CD4-positive, alpha-beta T cell (primary cell): ENCODE results near the gene C19orf33. TPM values are rescaled to one million over a fixed set of nuclear protein-coding genes. Genes with fewer than 3 reads are reported as not detected.

ENCODE experiments used
- ATAC-seq: fragments of 200-7000 bp; cut with Tn5 transposase; one replicate; pipeline ENCODE4 v1.10.0; 2022; ENCODE audit warnings: mild to moderate bottlenecking; ENCODE audit not compliant: poor library complexity
- CTCF ChIA-PET: fragments of 350-600 bp; sonication (Branson Sonifier 250); formaldehyde crosslinking; loops from one replicate; lab custom pipeline; 2021; ENCODE audit warnings: antibody characterized with exemption, inconsistent platforms; lab: Charles Lee
- POLR2A ChIA-PET: fragments of 350-600 bp; sonication (Branson Sonifier 250); formaldehyde crosslinking; loops from one replicate; lab custom pipeline; 2021; ENCODE audit warnings: antibody characterized with exemption, inconsistent platforms; lab: Charles Lee
- DNase-seq, 14 experiments: peaks; one replicate each; pipeline ENCODE4 v3.0.0-alpha.2; 2013 to 2020; ENCODE audit warnings: mixed read lengths in 2 of 14
- H3K27ac ChIP-seq, 2 donors: one replicate each; pipeline versions ENCODE4 v1.5.1 to v1.7.0; 2013; ENCODE audit warnings: low read length in 2 of 2, low read depth in 1 of 2, mild to moderate bottlenecking in 1 of 2
- H3K27me3 ChIP-seq, 2 experiments: 1 replicate in 1 of 2; 2 replicates in 1 of 2; pipeline versions ENCODE4 v1.6.1 to v1.7.0; 2013; ENCODE audit warnings: low read length in 2 of 2, control low read depth in 1 of 2, mild to moderate bottlenecking in 1 of 2, moderate library complexity in 1 of 2; ENCODE audit not compliant: insufficient read depth in 2 of 2, control insufficient read depth in 1 of 2
- H3K36me3 ChIP-seq: one replicate; pipeline ENCODE4 v1.6.1; 2013; ENCODE audit warnings: low read length, control low read depth; ENCODE audit not compliant: insufficient read depth
- H3K4me1 ChIP-seq: one replicate; pipeline ENCODE4 v1.6.1; 2013; ENCODE audit warnings: low read length, control low read depth; ENCODE audit not compliant: insufficient read depth
- H3K4me3 ChIP-seq: one replicate; pipeline ENCODE4 v1.5.1; 2013; ENCODE audit warnings: mild to moderate bottlenecking, low read length, moderate library complexity
- H3K9me3 ChIP-seq, 2 experiments: 1 replicate in 1 of 2; 2 replicates in 1 of 2; pipeline versions ENCODE4 v1.6.1 to v1.7.0; 2013; ENCODE audit warnings: low read length in 2 of 2, mild to moderate bottlenecking in 2 of 2, control low read depth in 1 of 2, moderate library complexity in 1 of 2; ENCODE audit not compliant: control insufficient read depth in 1 of 2, insufficient read depth in 1 of 2
- H3K27ac Mint-ChIP-seq: one replicate; pipeline ENCODE4 v1.8.0; 2020; ENCODE audit warnings: mixed read lengths
- H3K27me3 Mint-ChIP-seq: one replicate; pipeline ENCODE4 v1.8.0; 2021; ENCODE audit warnings: mixed read lengths
- H3K36me3 Mint-ChIP-seq: one replicate; pipeline ENCODE4 v1.8.0; 2021; ENCODE audit warnings: low read depth, mixed read lengths
- H3K4me1 Mint-ChIP-seq: one replicate; pipeline ENCODE4 v1.8.0; 2021; ENCODE audit warnings: low read depth, mixed read lengths
- H3K4me3 Mint-ChIP-seq: one replicate; pipeline ENCODE4 v1.8.0; 2020; ENCODE audit warnings: mild to moderate bottlenecking, mixed read lengths
- H3K9me3 Mint-ChIP-seq: one replicate; pipeline ENCODE4 v1.8.0; 2020; ENCODE audit warnings: mixed read lengths
- CTCF ChIP-seq: fragments of 200-600 bp; IDR thresholded peaks from one replicate; pipeline ENCODE4 v1.8.0; 2022; ENCODE audit warnings: antibody characterized with exemption, mild to moderate bottlenecking
- intact Hi-C, 2 experiments: fragments of 100-400 bp; cut with DNase I in 1 of 2; cut with micrococcal nuclease in 1 of 2; formaldehyde crosslinking; loops; one replicate each; pipeline versions ENCODE4 v1.15.1 to v1.9.0; 2023 to 2025; cut with DNase I, micrococcal nuclease
- total RNA-seq, 174 experiments: library from RNA in 2 of 174; stranded (reverse) in 2 of 174; gene quantifications; one replicate each; pipeline ENCODE4 v1.2.3 and lab custom pipeline; 2021 to 2026

The C19orf33 gene
- total RNA-seq, 2 experiments from 2014 or later = not detected

GRCh38 chr19:38265213-38265861 is 38.7 kb upstream of the C19orf33 start:
- Histone ChIP-seq H3K27me3 (no peaks in the 10 kb centered on the region), H3K4me1 (peaks cover 24% of the 10 kb centered on the region), H3K4me3 (peak overlapping the region; percentile 68), H3K36me3 (no peaks in the 10 kb centered on the region), H3K9me3 (no peaks in the 10 kb centered on the region), H3K27ac (peak overlapping the region; percentile 37 to 46)
- Mint-ChIP-seq H3K27ac (peak overlapping the region; percentile 71), H3K27me3 (no peaks in the 10 kb centered on the region), H3K36me3 (no peaks in the 10 kb centered on the region), H3K4me1 (peaks cover 31% of the 10 kb centered on the region), H3K9me3 (no peaks in the 10 kb centered on the region), H3K4me3 (peak overlapping the region; percentile 83)
- ATAC-seq (no peak), DNase-seq (peak in 2 of 14 experiments; percentile 8 to 33)
- no peak for TF ChIP-seq CTCF
- intact Hi-C loops = loop anchor here (2.0 to 5.0 kb wide), 2 partner anchors 47 to 51 kb away; no protein-coding TSS in a partner anchor
- ChIA-PET CTCF (interaction anchor here (0.7 to 1.4 kb wide), 2 partner anchors 53 to 363 kb away, joined by 3 to 4 read pairs; no protein-coding TSS in a partner anchor), POLR2A (interaction anchor here (1.1 to 2.7 kb wide), 4 partner anchors 10 to 358 kb away, joined by 4 to 16 read pairs (median 6); partner anchors contain the start of genes KCNK6, PSMD8, SIPA1L3 and WDR87)

- peak overlapping the region; percentile 71 for H3K27ac Mint-ChIP-seq
- Histone ChIP-seq H3K4me1 (peaks cover 24% of the 10 kb centered on the region), H3K27me3 (no peaks in the 10 kb centered on the region), H3K9me3 (no peaks in the 10 kb centered on the region), H3K36me3 (no peaks in the 10 kb centered on the region), H3K27ac (no peak overlapping the region), H3K4me3 (no peak overlapping the region)
- TF ChIP-seq CTCF = no peak
- POLR2A ChIA-PET = interaction anchor here (1.1 to 2.7 kb wide), 4 partner anchors 11 to 359 kb away, joined by 4 to 16 read pairs (median 6); partner anchors contain the start of genes KCNK6, PSMD8, SIPA1L3 and WDR87
- intact Hi-C loops = loop anchor here (2.0 to 5.0 kb wide), 2 partner anchors 46 to 51 kb away; no protein-coding TSS in a partner anchor
- DNase-seq = no peak
- peaks cover 31% of the 10 kb centered on the region for H3K4me1 Mint-ChIP-seq
- no peaks in the 10 kb centered on the region for H3K9me3 Mint-ChIP-seq
- no peaks in the 10 kb centered on the region for H3K36me3 Mint-ChIP-seq
- CTCF ChIA-PET = interaction anchor here (1.4 kb wide), 1 partner anchor 54 kb away, joined by 3 read pairs; no protein-coding TSS in a partner anchor
- ATAC-seq = no peak
- no peaks in the 10 kb centered on the region for H3K27me3 Mint-ChIP-seq
- no peak overlapping the region for H3K4me3 Mint-ChIP-seq
Observed at GRCh38 chr19:38265921-38266429, 38.1 kb upstream of the C19orf33 start.

GRCh38 chr19:38266981-38267597 is 37.0 kb upstream of the C19orf33 start:
- Mint-ChIP-seq H3K36me3 (peaks cover 1% of the 10 kb centered on the region), H3K27ac (no peak overlapping the region), H3K9me3 (no peaks in the 10 kb centered on the region), H3K4me3 (peak overlapping the region; percentile 27), H3K4me1 (peaks cover 31% of the 10 kb centered on the region), H3K27me3 (no peaks in the 10 kb centered on the region)
- no peak for TF ChIP-seq CTCF
- H3K9me3 ChIP-seq = no peaks in the 10 kb centered on the region
- POLR2A ChIA-PET = no interaction called here
- H3K4me1 ChIP-seq = peaks cover 24% of the 10 kb centered on the region
- DNase-seq (no peak), ATAC-seq (no peak)
- intact Hi-C loops = loop anchor here in 1 of 2 experiments (5.0 kb wide), 1 partner anchor 45 kb away; no protein-coding TSS in a partner anchor
- no peak overlapping the region for H3K27ac ChIP-seq
- H3K27me3 ChIP-seq = no peaks in the 10 kb centered on the region
- H3K4me3 ChIP-seq = no peak overlapping the region
- no peaks in the 10 kb centered on the region for H3K36me3 ChIP-seq
- CTCF ChIA-PET = interaction anchor here (1.0 to 1.4 kb wide), 2 partner anchors 23 to 53 kb away, joined by 3 read pairs; no protein-coding TSS in a partner anchor
